Measurements from ENCODE around the gene DPH2.

DPH2 gene

DNA sequence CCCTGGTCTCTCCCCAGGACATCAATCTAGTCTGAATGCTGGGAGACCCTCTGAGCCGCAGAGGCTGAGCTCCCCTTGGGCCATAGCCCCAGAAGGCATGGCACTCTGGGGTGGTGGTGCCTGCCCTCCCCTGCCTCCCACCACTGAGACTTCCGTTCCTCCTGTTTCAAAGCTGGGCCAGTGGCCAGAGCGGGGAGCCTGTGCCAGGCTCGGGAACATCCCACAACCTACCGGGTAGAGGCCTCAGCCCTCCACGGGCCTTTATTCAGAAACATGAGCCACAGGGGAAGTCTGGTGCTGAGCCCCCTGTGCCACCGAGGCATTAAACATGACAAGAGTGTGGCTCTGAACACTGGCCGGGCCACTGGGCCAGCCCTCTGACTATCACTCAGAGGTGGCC, 29.6 kb downstream of the DPH2 start:
- Histone ChIP-seq H3K36me3 (ENCODE audit: insufficient read depth, low read length) (peaks cover 25% of the 10 kb centered on the region; the same call in 1 of the 2 replicates), H3K9ac (ENCODE audit: insufficient read length) (no peak overlapping the region), H3K4me3 (no peak overlapping the region), H3K27ac (no peak overlapping the region), H3K9me3 (ENCODE audit: low read depth, low read length) (no peaks in the 10 kb centered on the region)
- TF ChIP-seq FOXP2 (optimal IDR thresholded peaks at IDR 0.05; ENCODE audit: control extremely low read depth, extremely low read length, insufficient read depth) (no peak), POLR2AphosphoS5 (IDR thresholded peaks at IDR 0.05; ENCODE audit: borderline replicate concordance, low read depth, low read length) (no peak), EZH2 (IDR thresholded peaks at IDR 0.05) (no peak)
- no peak for DNase-seq (ENCODE audit: low read depth, low spot score)

DNA sequence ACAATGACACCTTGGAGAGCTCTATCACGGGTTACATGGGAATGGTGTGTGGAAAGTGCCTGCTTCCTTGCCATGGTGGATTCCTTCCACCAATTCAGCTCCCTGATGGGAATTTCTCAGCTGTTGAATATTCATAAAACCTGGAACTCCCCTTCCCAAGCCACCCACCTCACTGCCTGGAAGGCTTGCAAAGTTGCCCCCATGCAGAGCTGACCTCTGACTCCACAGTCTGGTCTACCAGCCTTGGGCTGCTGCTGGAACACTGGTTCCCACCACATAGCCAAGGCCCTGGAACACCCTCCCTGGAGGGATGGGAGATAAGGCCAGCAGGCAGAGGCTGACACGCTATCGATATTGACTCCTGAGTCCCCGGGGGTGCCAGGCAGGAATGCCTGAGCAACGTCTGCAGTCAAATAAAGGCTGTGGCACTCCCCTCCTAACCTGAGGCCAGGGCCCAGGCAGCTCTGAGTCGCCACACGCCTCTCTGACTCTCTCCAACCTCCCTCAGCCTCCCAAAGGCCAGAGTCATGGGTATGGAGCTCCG, 30.4 kb downstream of the DPH2 start:
- TF ChIP-seq EZH2 (IDR thresholded peaks at IDR 0.05): no peak
- no peak for TF ChIP-seq POLR2AphosphoS5 (IDR thresholded peaks at IDR 0.05; ENCODE audit: borderline replicate concordance, low read depth, low read length)
- TF ChIP-seq FOXP2 (optimal IDR thresholded peaks at IDR 0.05; ENCODE audit: control extremely low read depth, extremely low read length, insufficient read depth): no peak

DNA sequence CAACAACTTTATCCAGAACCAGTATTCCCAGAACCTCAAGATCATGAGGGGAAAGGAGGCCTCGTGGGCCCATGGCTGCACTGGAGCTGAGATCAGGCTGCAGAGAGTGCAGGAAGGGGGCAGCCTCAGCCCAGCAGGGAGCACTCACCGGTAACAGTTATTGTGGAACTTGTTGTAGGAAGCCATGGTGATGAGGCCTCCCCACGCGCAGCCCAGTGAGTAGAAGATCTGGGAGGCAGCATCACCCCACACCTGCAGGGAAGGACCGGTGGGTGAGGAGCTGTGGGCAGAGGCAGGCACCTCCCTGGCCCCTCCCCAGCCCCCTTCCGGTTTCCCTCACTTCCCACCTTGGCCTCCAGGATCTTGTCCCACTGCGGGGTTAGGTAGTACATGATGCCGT, 32.4 kb downstream of the DPH2 start:
- Histone ChIP-seq H3K4me3 (no peak overlapping the region), H3K9ac (ENCODE audit: insufficient read length) (no peak overlapping the region), H3K27ac (no peak overlapping the region), H3K9me3 (ENCODE audit: low read depth, low read length) (no peaks in the 10 kb centered on the region), H3K36me3 (ENCODE audit: insufficient read depth, low read length) (peaks cover 40% of the 10 kb centered on the region; the same call in 1 of the 2 replicates)
- no peak for TF ChIP-seq FOXP2 (optimal IDR thresholded peaks at IDR 0.05; ENCODE audit: control extremely low read depth, extremely low read length, insufficient read depth)
- no peak for TF ChIP-seq POLR2AphosphoS5 (IDR thresholded peaks at IDR 0.05; ENCODE audit: borderline replicate concordance, low read depth, low read length)
- no peak for TF ChIP-seq EZH2 (IDR thresholded peaks at IDR 0.05)
- no peak for DNase-seq (ENCODE audit: low read depth, low spot score)

More for the DNA sequence above, 30.4 kb downstream of the DPH2 start:
- H3K9ac ChIP-seq (ENCODE audit: insufficient read length): no peak overlapping the region
- H3K4me3 ChIP-seq: no peak overlapping the region
- H3K27ac ChIP-seq: no peak overlapping the region
- no peaks in the 10 kb centered on the region for H3K9me3 ChIP-seq (ENCODE audit: low read depth, low read length)
- peaks cover 32% of the 10 kb centered on the region; the same call in 1 of the 2 replicates for H3K36me3 ChIP-seq (ENCODE audit: insufficient read depth, low read length)
- DNase-seq (ENCODE audit: low read depth, low spot score): no peak

DNA sequence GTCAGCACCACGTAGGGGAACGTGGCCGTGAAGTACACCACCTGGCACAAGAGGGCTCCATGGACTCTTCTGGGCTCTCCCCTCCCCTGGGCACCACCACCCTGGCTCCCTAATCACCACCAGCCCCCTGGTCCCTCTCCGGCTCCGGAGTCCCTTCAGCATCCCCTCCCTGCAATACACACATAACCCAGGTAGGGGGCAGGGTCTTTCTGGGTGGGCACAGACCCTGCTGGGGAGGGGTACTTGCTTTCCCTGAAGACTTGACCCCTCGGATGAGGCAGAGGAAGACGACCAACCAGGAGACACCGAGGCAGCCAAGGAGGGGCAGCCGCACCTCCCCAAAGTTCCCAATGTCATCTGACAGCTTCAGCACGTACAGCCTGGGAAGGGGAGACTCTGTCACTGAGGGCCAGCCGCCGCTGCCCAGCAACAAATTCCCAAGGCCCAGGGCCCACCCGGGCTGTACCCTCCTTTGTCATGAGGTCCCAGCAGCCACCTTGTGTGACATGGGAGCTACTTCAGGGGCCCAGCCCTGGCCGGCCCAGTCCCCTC, 32.9 kb downstream of the DPH2 start:
- Histone ChIP-seq H3K9ac (ENCODE audit: insufficient read length) (no peak overlapping the region), H3K4me3 (no peak overlapping the region), H3K9me3 (ENCODE audit: low read depth, low read length) (no peaks in the 10 kb centered on the region), H3K27ac (no peak overlapping the region), H3K36me3 (ENCODE audit: insufficient read depth, low read length) (peaks cover 40% of the 10 kb centered on the region; the same call in 1 of the 2 replicates)
- no peak for DNase-seq (ENCODE audit: low read depth, low spot score)
- TF ChIP-seq POLR2AphosphoS5 (IDR thresholded peaks at IDR 0.05; ENCODE audit: borderline replicate concordance, low read depth, low read length) (no peak), FOXP2 (optimal IDR thresholded peaks at IDR 0.05; ENCODE audit: control extremely low read depth, extremely low read length, insufficient read depth) (no peak), EZH2 (IDR thresholded peaks at IDR 0.05) (no peak)

DNA sequence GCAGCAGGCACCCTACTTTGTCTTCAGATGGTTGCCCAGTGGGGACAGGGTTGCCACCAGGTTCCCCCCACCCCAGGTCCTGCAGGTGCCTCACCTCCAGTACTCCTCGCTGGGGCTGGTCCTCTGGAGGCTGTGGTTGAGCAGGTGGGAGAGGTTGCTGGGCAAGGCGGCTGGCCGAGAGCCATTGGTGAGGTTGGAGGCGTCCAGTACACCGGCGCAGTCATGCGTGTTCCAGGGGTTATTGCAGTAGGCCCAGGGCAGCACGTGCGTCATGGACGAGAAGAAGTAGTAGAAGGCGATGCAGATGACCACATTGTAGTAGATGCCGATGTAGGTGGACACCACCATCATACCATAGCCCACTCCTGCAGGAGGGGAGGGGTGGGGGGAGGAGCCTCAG, 38.4 kb downstream of the DPH2 start:
- Histone ChIP-seq H3K9ac (ENCODE audit: insufficient read length) (no peak overlapping the region), H3K36me3 (ENCODE audit: insufficient read depth, low read length) (peaks cover 32% of the 10 kb centered on the region; the same call in 1 of the 2 replicates)
- no peak for TF ChIP-seq FOXP2 (optimal IDR thresholded peaks at IDR 0.05; ENCODE audit: control extremely low read depth, extremely low read length, insufficient read depth)
- TF ChIP-seq EZH2 (IDR thresholded peaks at IDR 0.05): no peak
- TF ChIP-seq POLR2AphosphoS5 (IDR thresholded peaks at IDR 0.05; ENCODE audit: borderline replicate concordance, low read depth, low read length): no peak

DNA sequence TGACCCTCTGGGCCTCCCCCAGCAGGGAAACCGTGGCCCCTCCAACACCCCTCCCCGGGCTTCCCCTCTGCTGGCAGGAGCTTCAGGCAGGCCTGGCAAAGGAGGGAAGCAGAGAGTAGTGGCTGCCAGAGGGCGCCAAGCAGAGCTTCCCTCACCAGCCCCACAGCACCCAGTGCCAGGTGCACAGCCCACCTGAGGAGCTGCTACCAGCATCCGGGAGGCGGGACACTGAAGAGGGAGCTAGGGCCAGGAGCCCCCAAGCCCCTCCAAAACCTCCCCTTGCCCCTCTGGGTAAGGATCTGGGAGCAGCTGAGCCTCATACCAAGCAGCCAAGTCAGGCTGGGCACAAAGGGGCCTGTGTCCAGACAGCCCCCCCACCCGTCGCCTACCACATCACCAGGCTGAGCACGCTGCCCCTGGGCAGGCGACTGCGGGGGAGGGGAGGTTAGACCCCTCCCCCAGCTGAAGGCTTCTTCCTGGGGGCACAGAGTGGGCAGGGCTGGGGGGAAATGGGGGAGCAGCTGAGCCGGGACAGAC, 41.2 kb downstream of the DPH2 start:
- TF ChIP-seq FOXP2 (optimal IDR thresholded peaks at IDR 0.05; ENCODE audit: control extremely low read depth, extremely low read length, insufficient read depth): no peak
- H3K4me3 ChIP-seq: no peak overlapping the region
- no peak overlapping the region for H3K27ac ChIP-seq
- H3K9ac ChIP-seq (ENCODE audit: insufficient read length): no peak overlapping the region
- H3K36me3 ChIP-seq (ENCODE audit: insufficient read depth, low read length): peaks cover 19% of the 10 kb centered on the region; the same call in 1 of the 2 replicates
- DNase-seq (ENCODE audit: low read depth, low spot score): no peak
- no peaks in the 10 kb centered on the region for H3K9me3 ChIP-seq (ENCODE audit: low read depth, low read length)

More for the DNA sequence above, 38.4 kb downstream of the DPH2 start:
- Histone ChIP-seq H3K9me3 (ENCODE audit: low read depth, low read length) (no peaks in the 10 kb centered on the region), H3K27ac (no peak overlapping the region), H3K4me3 (no peak overlapping the region)
- no peak for DNase-seq (ENCODE audit: low read depth, low spot score)

DNA sequence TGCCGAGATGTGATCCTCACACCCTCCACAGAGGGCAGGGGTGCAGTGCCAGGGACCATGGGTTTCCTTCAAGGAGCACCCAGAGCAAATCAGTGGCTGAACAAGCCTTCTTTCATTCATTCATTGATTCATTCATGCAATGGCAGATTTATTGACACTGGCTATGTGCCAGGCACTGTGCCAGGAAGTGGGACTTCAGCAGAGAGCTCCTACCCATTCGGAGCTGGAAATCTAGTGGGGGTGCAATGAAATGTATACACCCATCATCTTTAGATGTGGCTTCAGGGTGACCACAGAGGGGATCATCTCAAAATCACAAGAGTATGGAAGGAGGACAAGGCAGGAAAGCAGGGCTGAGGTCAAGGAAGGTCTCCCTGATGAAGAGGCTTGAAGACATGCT, 42.6 kb downstream of the DPH2 start:
- Histone ChIP-seq H3K4me3 (no peak overlapping the region), H3K9me3 (ENCODE audit: low read depth, low read length) (no peaks in the 10 kb centered on the region), H3K9ac (ENCODE audit: insufficient read length) (no peak overlapping the region), H3K36me3 (ENCODE audit: insufficient read depth, low read length) (peaks cover 15% of the 10 kb centered on the region; the same call in 1 of the 2 replicates), H3K27ac (no peak overlapping the region)
- no peak for TF ChIP-seq POLR2AphosphoS5 (IDR thresholded peaks at IDR 0.05; ENCODE audit: borderline replicate concordance, low read depth, low read length)
- no peak for DNase-seq (ENCODE audit: low read depth, low spot score)

DNA sequence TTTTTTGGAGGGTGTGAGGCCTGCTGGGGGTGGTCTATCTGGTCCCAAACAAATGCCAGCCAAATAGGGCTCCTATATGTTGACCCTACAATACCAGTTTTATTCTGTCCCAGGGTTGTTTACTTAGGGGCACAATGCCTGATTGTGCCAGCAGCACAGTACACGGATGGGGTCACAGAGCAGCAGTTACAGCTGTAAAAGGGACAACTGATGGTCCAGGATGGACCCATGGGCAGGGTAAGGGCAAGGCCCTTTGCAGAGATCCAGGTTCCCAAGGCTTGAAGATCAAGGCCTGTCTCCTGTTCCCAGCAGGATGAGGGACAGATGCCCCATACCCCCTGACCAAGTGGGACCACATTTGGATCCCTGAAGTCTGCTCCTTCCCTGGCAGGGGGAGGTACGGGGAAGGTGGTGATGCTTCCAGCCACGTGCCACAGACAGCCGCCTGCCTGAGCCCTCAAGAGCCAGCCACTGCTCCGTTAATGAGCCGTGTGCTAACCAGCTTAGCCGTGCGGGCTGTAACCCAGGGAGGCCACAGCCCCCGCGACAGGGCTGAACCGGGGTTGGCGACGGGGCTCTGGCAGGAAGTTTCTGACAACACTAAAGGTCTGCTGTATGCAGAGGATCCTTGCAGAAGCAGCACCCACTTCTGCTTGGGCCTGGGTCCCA, 43.3 kb downstream of the DPH2 start:
- TF ChIP-seq POLR2AphosphoS5 (IDR thresholded peaks at IDR 0.05; ENCODE audit: borderline replicate concordance, low read depth, low read length) (no peak), FOXP2 (optimal IDR thresholded peaks at IDR 0.05; ENCODE audit: control extremely low read depth, extremely low read length, insufficient read depth) (no peak)
- Histone ChIP-seq H3K27ac (no peak overlapping the region), H3K4me3 (no peak overlapping the region), H3K36me3 (ENCODE audit: insufficient read depth, low read length) (peaks cover 21% of the 10 kb centered on the region; the same call in 1 of the 2 replicates), H3K9ac (ENCODE audit: insufficient read length) (no peak overlapping the region), H3K9me3 (ENCODE audit: low read depth, low read length) (no peaks in the 10 kb centered on the region)
- DNase-seq (ENCODE audit: low read depth, low spot score): no peak
